GM18498 (cell line): ENCODE data around the gene OR9I1.

Experiments
- ATAC-seq: cut with Tn5 transposase; IDR thresholded peaks from one replicate; pipeline ENCODE4 v1.9.1; 2021; ENCODE audit warnings: mild to moderate bottlenecking, moderate library complexity; ENCODE audit not compliant: unreplicated experiment

Gene OR9I1, protein sequence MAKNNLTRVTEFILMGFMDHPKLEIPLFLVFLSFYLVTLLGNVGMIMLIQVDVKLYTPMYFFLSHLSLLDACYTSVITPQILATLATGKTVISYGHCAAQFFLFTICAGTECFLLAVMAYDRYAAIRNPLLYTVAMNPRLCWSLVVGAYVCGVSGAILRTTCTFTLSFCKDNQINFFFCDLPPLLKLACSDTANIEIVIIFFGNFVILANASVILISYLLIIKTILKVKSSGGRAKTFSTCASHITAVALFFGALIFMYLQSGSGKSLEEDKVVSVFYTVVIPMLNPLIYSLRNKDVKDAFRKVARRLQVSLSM

DNA sequence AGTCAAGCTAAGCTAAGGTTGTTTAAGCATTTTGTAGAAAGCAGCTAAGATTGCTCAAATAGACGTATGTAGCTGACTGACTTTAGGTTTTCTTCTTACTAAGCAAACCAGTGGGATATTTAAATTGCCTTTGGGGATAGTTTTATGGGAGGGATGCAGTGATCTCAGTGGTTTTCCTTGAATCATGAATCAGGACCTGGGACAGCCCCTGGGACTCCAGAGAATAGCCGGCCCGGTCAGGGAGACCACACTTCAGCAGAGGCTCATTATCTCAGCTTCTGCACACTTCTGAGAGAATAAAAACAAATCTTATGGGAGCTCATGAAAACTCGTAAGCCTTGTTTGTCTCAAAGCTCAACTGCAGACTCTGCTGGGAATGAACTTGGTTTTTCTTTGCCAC lies at the start of gene OR9I1:
Gene OR9I1 (minus strand): TSS at position 62 of the 400 bp plus-strand sequence. CDS start 6,086 bp downstream, outside the sequence.
- no peak for ATAC-seq

DNA sequence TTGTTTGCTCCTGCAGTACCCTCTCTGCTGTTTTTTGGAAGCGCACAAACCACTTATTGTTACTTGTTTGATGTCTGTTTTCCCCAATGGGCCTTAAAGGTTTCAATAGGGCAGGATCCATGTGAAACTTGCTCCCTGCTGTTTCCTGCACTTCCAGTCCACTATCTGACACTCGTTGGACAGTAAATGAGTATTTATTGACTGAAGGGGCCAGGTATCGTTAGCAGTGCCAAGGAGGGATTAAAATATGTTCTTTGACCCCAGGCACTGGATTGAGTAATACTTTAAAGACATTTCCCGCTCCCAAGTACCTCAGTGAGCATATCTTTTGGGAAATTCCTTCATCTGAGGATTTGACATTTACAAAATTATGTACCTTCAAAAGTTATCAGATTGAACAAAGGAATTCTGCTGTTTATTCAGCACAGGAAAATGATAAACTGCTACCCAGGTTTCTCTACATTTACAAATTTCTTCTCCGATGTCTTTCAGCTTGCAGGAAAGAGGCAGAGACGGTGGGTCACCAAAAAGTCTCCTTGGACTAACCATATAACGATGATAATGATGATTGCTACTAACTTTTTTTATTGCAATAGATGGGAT lies 40.3 kb upstream of the OR9I1 start:
- no peak for ATAC-seq

GRCh38 chr11:58164990-58165389 lies 39.7 kb upstream of the OR9I1 start:
- ATAC-seq, result no peak

GRCh38 chr11:58164389-58164788 lies 39.1 kb upstream of the OR9I1 start:
- no peak for ATAC-seq

GRCh38 chr11:58152781-58153180 lies 27.5 kb upstream of the OR9I1 start:
- no peak for ATAC-seq

- no peak for ATAC-seq
These were observed 17.4 kb upstream of the OR9I1 start for GRCh38 chr11:58142761-58143160.

DNA sequence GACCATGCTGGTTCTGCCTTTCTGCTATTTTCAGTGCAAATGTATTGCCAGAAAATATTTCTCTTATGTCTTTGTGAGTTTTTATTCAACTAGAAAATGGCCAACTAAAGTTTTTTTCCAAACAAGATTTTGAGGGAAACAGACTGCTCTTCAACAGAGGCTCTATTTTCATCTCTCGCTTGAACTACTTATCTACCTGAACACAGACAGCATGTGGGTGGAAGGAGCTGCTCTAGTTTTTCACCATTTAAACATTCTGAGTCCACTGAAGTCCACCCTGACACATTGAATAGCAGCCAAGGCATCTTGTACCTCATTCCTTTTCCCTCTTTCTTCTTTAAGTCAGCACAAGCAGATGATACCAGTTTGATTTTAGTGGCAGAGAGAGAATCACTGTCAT lies 9.8 kb upstream of the OR9I1 start:
- no peak for ATAC-seq

DNA sequence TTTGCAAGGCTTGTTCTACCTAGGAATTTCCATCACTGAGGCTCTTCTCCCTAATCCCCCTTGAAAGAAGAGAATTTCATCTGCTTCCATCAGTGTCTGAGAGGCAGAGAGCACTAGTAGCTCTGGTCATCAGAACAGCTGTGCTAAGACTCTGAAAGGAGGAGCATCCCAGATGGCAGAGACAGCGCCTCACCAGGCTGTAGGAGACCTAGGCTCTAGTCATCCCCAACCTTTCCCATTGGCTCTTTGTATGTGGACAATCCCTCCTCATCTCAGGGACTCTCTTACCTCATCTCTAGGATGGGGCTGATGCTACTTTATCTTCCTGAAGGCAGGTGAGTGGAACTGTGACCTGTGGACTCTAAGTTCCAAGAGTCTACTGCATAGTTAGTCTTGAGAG lies 8.8 kb upstream of the OR9I1 start:
- ATAC-seq, result no peak

DNA sequence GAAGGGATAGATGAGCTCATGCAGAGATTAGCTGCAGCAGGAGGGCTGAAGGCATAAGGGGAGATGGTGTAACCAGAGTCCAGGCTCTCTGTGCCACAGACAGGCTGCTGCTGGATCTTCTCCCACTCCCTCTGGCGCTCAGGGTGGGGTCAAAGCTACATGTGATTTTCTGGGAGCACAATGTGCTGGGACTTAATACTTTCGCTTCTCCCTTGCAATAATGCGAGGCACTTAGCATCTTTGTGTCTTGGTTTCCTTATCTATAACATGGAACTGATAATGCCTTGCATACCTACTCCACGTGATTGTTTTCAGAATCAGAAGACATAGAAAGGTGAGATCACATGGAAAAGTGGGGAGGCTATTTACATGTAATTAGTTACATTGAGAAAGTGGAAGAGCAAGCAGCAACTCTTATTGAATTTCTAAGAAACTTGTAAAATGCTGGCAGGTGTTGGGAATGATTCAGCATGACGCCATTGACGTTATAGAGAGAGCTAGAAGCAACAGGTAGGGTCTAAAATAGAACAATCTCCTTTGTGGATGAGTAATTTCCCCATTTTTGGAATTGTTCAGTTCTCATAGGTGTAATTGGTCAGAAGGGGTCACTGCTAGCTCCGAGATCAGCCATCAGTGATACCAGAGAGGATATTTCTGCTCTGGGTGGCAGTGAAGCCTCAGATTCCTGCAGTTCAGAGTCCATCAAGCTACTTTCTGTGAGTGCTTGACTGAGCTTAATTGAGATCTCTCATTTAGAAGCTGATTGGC lies 8.2 kb upstream of the OR9I1 start:
- ATAC-seq, result no peak

DNA sequence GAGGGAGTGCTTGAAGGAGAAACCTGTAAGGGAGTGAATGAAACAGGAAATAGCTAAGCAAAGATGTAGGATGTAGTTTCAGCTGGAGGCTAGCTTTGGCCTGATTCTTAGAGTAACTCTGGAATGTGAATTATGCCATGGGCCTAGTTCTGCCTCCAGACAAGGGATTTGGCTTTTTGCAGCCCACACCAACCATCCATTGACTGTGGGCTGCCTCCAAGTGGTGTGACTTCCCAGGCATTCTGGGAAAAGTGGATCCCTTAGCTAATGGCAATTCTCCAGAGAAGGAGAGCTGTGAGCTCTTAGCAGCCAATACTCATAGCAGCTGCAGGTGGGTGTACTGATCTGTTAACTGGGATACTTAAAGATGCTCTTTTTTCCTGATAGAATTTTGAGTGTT lies 2.0 kb upstream of the OR9I1 start:
- no peak for ATAC-seq

GRCh38 chr11:58121096-58121495 lies 4.2 kb downstream of the OR9I1 start:
- no peak for ATAC-seq

DNA sequence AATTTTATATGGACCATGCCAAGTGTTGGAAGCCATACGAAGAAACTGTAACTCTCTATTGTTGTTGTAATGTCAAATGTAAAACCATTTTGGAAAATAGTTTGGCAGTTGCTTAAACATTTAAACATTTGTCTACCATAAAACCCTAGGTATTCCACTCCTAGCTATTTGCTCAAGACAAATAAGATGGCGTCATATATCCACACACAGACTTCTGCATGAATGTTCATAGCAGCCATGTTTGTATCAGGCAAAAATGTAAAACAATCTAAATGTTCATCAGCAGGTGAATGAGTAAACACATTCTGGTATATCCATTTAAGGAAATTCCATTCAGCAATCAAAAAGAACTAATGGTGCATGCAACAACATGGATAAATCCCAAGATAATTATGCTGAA lies 27.9 kb downstream of the OR9I1 start:
- ATAC-seq, result no peak

- ATAC-seq, result no peak
These were observed 38.8 kb downstream of the OR9I1 start for GRCh38 chr11:58086528-58086927.

DNA sequence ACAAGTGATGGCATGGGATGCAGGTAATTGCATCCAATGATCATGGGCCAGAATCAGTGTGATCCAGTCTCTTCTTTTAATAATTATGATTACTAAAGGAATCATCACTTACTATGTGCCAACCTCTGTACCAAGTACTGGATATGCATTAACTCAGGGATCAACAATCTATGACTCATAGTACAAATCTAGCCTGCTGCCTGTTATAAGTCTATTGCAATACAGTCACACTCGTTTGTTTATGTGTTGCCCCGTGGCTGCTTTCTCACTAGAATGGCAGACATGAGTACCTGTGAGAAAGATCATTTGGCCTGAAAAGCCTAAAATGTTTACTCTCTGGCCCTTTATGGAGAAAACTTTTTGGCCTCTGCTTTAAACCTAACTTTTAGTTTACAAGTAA lies 49.5 kb downstream of the OR9I1 start:
- no peak for ATAC-seq

GRCh38 chr11:58070585-58070984 lies 54.7 kb downstream of the OR9I1 start:
- no peak for ATAC-seq

DNA sequence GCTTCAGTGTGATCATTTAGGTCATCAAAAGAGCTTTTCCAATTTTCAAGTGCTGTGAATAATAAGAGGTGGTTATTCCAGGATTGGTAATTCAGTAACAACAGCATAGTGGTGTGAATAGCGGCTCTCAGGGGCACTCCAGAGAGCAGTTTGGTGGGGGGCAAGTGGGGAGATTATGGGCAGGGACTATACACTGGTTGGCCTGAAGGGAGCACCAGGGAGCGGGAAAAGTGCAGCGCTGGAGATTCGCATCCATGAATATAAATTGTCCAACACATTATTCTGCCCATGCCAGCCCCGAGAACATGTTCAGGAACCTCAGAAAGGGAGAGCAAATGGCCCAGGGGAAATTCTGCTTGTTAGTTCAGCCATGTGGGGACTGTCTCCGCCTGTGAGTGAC lies 56.7 kb downstream of the OR9I1 start:
- ATAC-seq, result no peak

DNA sequence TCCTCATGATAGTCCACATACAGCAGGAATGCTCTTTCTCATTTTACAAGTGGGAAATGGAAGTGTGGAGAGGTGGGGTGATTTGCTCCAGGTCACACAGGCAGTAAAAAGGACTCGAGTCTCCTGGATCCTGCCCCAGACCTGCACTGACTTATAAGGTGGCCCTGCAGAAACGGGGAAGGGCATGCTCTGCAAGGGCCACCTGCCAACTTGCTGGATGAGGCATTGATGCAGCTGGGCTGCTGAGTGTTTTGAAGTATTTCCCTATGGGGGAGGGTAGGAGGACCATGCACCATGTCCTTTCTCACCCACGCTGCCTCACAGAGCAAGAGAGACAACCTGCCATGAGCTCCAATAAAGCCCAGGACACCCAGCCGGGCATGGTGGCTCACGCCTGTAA lies 57.6 kb downstream of the OR9I1 start:
- ATAC-seq, result no peak
